Fibroblast of skin of left quadriceps (primary cell): ENCODE measurements around the gene NTM.

Experiments used
- DNase-seq, 2 experiments: peaks; one replicate each; pipeline ENCODE4 v3.0.0-alpha.2; 2013; ENCODE audit warnings: low read depth in 2 of 2

The NTM gene

DNA sequence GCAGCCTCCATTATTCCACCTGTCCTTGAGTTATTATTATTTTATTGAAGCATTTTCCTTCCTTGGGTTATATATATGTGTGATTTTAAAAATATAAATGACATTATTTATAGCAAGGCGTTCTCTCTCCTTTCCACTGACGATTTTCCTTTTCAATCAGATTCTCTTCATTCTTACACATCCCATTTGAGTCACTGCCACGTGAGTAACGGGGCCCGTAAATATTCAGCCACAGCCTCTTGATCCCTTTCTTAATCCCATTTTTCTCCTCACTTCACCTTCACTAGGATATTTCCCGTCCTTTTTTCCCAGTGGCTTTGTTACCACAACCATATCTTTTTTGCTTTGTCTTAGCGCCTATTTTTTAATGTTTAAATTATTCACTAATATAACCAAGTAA lies 396.2 kb downstream of the NTM start:
- DNase-seq = no peak

DNA sequence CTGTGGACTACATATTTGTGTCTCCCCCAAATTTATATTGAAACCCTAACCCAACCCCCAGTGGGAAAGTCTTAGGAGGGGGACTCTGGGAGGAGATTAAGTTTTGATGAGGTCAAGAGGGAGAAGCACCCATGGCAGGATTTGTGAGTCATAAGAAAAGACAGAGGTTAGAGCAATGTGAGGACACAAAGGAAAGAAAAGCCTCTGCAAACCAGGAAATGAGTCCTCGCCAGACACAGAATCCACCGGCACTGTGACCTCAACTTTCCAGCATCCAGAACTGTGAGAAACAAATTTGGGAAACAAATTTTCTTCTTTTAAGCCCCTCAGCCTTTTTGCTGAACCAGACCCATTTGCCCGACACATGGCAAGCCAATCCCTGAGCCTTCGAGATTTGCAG lies 397.0 kb downstream of the NTM start:
- DNase-seq = no peak

DNA sequence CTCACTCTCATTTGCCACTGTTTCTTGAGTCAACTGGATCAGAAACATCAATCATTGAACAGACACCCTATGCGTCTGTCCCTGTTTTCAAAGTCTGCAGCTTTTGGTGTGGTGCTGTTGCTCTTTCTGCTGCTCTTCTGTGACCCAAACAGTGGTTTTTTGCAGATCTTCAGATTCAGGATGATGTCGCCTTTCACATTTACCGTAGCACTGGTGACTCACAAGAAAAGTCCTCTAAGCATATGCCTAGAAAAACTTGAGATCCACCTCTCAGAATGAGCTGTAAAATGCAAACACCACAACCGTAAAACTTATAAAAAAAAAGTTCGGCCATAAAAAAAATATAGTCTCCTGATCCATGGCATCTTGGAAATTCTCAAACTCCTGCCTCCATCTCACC lies 400.4 kb downstream of the NTM start:
- DNase-seq = no peak

DNA sequence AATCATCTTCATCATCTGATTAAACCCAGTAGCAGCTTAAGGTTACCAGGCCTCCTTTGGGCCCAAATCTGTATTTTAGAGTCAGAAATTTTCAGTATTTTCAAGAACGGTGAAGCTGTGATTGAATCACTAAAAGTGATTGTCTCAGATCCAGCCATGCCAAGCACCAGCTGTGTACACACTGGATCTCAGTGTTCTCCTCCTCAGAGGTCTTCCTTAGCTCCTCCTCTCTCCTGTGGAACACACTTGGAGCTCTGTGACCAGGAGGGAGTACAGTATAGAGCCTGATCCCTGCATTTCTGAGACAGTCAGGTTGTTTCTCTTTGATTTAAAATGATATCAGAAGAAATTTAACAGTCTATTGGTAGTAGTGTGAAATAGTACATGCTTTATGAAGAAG lies 401.1 kb downstream of the NTM start:
- no peak for DNase-seq

DNA sequence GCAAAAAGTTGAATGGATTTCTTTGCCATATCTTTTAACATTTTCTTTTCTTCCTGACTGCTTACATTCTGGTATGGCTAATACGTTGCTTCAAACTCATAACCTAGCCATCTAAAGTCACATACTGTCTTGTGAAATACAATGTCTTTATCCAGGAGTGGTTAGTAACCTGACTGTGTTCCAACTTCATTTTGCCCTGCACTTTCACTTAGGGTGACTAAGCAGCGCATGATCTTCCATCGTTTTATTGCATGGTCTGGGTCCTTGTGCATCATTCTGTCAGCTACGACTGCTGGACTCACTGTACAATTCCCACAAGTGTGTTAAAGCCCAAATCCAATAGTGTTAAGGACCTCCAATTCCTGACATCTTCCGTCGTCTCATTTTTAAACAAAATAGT lies 403.2 kb downstream of the NTM start:
- DNase-seq = no peak

DNA sequence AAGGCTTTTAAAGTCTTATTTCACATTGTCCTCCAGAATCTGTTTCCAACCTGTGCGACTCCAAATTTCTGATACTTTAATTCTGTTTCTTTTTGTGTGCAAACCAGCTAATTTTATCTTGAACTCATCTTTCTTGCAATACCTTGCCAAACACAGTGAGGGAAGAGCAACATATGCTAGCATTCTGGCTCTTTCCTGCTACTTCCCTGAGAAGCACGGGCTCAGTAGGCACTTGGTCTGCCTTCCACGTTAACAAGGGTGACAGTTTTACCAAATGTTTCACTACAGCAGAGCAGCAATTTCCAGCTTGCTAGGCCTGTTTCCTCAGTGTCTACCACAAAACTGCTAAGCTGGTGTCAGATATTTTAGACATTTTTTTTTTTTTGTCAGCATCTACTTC lies 405.8 kb downstream of the NTM start:
- no peak for DNase-seq

- no peak for DNase-seq
Observed at GRCh38 chr11:131785801-131786200, 415.4 kb downstream of the NTM start.

- no peak for DNase-seq
Observed at GRCh38 chr11:131787119-131787518, 416.7 kb downstream of the NTM start.

- no peak for DNase-seq
Observed at GRCh38 chr11:131790586-131790985, 420.2 kb downstream of the NTM start.

DNA sequence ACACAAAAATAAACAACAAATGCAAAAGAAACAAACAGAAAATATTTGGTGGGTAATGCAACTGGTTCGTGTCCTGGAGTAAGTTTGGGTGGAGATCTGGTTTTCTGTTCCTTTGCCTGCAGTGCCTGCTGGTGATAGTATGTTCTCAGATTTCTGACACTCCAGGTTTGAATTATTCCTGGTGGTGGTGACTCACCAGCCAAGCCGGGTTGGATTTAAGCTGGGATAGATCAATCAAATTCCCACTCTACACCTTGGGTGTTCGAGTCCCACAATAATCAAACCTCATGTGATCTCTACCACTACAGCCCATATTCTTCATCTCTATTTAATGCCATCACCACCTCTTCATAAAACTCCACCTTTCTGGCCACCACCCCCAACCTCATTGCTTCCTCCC lies 421.8 kb downstream of the NTM start:
- peak; percentile 11 to 16 for DNase-seq

GRCh38 chr11:131796089-131796488 lies 425.7 kb downstream of the NTM start:
- DNase-seq = no peak

DNA sequence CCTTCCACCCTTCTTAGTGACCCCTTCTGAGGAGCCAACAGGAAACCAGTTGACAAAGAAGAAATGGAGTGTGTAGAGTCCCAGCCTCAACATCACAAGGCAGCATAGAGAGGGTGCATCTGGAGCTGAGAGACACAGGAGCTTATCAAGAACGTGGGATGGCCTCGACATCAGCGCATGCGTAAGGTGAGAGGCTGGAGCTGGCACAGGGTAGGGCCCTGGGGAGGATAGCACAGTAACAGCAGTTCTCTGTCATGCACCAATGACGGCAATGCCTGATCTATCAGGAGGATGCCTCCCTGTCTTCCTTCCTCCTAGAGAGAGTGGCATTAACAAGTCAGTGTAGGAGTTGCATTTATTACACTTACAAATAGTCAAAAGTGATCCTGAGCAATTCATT lies 426.1 kb downstream of the NTM start:
- DNase-seq = no peak

- DNase-seq = no peak
Observed at GRCh38 chr11:131800452-131800851, 430.0 kb downstream of the NTM start.

DNA sequence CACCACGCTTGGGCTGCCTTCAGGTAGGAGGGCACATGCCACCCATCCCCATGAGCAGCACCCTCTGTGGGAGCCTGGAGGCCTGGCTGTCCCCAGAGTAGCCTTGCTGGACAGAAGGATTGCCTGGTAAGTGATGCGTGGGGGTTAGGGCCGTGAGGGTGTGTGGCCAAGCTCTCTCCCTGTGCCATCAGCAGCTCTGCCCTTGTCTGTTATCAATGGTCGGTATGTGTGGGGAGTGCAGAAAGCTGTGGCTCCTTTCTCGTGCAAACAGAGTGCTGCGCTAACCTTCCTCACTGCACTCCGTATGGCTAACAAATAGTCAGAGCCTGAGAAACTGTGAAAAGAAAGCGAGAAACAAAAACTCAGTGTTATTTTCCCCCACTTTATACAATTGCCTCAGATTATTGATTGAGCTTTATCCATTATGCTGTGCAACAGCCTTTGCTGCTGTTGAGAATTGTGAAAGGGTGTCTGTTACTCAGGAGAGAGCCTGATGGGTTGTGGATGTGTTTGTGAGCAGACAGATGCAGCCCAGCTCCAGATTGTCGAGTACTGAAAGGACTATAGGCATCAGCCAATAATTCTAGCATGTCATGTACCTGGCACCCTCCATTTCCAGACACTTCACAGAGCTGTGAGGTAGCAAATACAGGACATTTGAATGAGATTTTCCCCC lies 432.2 kb downstream of the NTM start:
- no peak for DNase-seq

GRCh38 chr11:131807876-131808275 lies 437.5 kb downstream of the NTM start:
- DNase-seq = no peak

- no peak for DNase-seq
Observed at GRCh38 chr11:131808470-131808869, 438.1 kb downstream of the NTM start.

- DNase-seq = no peak
Observed at GRCh38 chr11:131809203-131809918, 438.9 kb downstream of the NTM start.

- DNase-seq = no peak
Observed at GRCh38 chr11:131810541-131810940, 440.1 kb downstream of the NTM start.

DNA sequence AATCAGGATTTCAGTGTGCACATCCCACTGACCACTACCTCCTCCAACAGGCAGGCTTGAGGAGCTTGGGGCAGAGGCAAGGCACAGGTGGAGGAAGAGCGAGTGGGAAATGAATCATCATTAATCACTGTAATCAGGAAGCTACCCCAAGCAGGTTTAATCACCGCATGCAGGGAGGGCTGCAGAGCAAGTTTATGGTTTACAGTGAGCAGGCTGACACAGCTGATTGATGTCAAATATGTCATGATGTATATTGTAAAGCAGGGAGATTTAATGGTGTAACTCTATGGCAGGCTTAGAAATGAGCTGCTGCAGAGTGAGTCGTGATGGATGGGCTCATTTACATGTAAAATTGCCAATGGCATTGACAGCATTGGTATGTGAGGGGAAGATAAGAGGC lies 441.0 kb downstream of the NTM start:
- no peak for DNase-seq

- no peak for DNase-seq
Observed at GRCh38 chr11:131814108-131814507, 443.7 kb downstream of the NTM start.

- DNase-seq = no peak
Observed at GRCh38 chr11:131815590-131815989, 445.2 kb downstream of the NTM start.

GRCh38 chr11:131816051-131816450 lies 445.6 kb downstream of the NTM start:
- DNase-seq = no peak

GRCh38 chr11:131817687-131818188 lies 447.3 kb downstream of the NTM start:
- no peak for DNase-seq

DNA sequence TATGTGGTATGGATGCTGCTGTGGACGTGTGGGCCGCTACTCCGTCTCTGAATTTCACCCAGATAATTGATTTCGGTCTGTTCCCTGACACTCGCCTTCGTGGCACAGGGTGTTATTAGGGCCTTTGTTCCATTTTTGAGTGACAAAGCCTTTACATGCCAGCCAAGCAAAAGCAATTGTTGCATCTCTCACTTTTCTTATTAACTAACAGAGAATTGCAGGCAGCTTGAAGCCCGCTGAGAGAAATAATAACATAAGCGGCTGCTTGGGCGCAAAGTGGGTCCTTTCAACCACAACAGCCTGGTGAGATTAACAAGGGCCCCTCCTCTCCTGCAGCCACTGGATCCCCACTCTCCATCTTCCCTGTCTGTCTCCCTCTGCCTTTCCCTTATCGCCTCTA lies 449.4 kb downstream of the NTM start:
- DNase-seq = no peak
